Measurements from ENCODE around the gene KRTAP16-1. TPM values are rescaled to one million over a fixed set of nuclear protein-coding genes. Genes with fewer than 3 reads are reported as not detected.
"Not testable (repeated sequence)": the region's sequence is repeated elsewhere in the genome, so short reads cannot be mapped to it uniquely, and the experiment has no call there.

The KRTAP16-1 gene
- total and polyA plus RNA-seq, 2 of the 8 experiments (the other 6 are each of a cell fraction or from before 2014, with no cell fraction given) = not detected

DNA sequence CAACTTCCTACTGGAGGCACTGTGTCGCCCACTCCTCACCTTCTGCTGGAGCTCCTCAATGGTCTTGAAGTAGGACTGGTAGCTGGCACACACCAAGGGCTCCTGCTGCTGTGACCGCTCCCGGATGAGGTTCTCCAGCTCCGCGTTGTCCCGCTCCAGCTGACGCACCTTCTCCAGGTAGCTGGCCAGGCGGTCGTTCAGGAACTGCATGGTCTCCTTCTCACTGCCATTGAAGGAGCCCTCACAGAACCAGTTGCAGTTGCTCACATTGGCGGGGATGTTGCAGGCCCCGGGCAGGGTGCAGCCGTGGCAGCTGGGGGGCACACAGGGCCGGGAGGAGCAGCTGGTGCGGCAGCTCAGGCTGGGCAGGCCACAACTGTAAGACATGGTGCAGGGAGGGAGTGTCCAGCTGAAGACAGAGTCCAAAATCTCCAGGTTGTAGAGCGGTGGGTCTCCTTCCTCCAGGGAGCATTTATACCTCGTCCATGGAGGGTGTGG lies 41.3 kb upstream of the KRTAP16-1 start, which contains the start of gene KRT33A:
KRT33A (minus strand) TSS at position 448 of the 498 bp plus-strand sequence; CDS start at position 387, 61 bp downstream.
- FAIRE-seq; H3K36me3 ChIP-seq (ENCODE audit: control insufficient read depth in 2 of 4, insufficient read depth in 4 of 4, low read length in 3 of 4); H2AK5ac ChIP-seq (ENCODE audit: low read depth, low read length); H3K27ac ChIP-seq (ENCODE audit: low read depth, low read length); H3K4me2 ChIP-seq (ENCODE audit: insufficient read depth in 1 of 2, low read depth in 2 of 2, low read length in 2 of 2); H3K4me3 ChIP-seq (ENCODE audit: extremely low read depth in 1 of 4, insufficient read depth in 2 of 4, low read depth in 3 of 4, low read length in 4 of 4); H2BK120ac ChIP-seq (replicated peaks; ENCODE audit: low read depth, low read length); H3K27me3 ChIP-seq (replicated peaks in 1 of 4; ENCODE audit: control insufficient read depth in 3 of 4, extremely low read depth in 1 of 4, insufficient read depth in 3 of 4, low read length in 3 of 4); POLR2A ChIA-PET (ENCODE audit: partially characterized antibody); H3K9me3 ChIP-seq (ENCODE audit: insufficient read depth in 2 of 2, low read depth in 1 of 2, low read length in 1 of 2); DNase-seq (ENCODE audit: low read depth in 1 of 2, low spot score in 2 of 2); H3K18ac ChIP-seq (ENCODE audit: extremely low read depth, low read length); H2BK5ac ChIP-seq (ENCODE audit: low read depth, low read length); H3K23me2 ChIP-seq (ENCODE audit: low read depth, low read length); H3K4me1 ChIP-seq (replicated peaks in 1 of 4; ENCODE audit: control insufficient read depth in 3 of 4, insufficient read depth in 4 of 4, low read length in 3 of 4); H3K56ac ChIP-seq (replicated peaks; ENCODE audit: insufficient read length, low read depth, low read length); H4K20me1 ChIP-seq (replicated peaks in 1 of 2; ENCODE audit: control insufficient read depth in 1 of 2, insufficient read depth in 2 of 2, low read length in 2 of 2); H2BK15ac ChIP-seq (ENCODE audit: low read length); H3K9ac ChIP-seq (replicated peaks in 1 of 4; ENCODE audit: extremely low read depth in 1 of 4, low read depth in 3 of 4, low read length in 3 of 4); H3K79me1 ChIP-seq (ENCODE audit: low read depth, low read length); H3K79me2 ChIP-seq (ENCODE audit: control insufficient read depth in 1 of 2, insufficient read depth in 2 of 2, low read length in 2 of 2); H4K8ac ChIP-seq (ENCODE audit: extremely low read depth, insufficient read depth, low read length); H3K23ac ChIP-seq (ENCODE audit: insufficient read length); H3K14ac ChIP-seq (ENCODE audit: insufficient read length); H4K91ac ChIP-seq (replicated peaks; ENCODE audit: insufficient read length, low read length); H2AFZ ChIP-seq (ENCODE audit: low read length); H4K5ac ChIP-seq (ENCODE audit: insufficient read length, low read depth, low read length); H3K4ac ChIP-seq (replicated peaks; ENCODE audit: insufficient read length, low read depth, low read length); H2BK20ac ChIP-seq (ENCODE audit: low read length); H2BK12ac ChIP-seq (ENCODE audit: low read depth, low read length): not testable (repeated sequence)
- CTCF ChIA-PET (ENCODE audit: partially characterized antibody) = interaction anchor here (0.6 to 4.5 kb wide), 4 partner anchors 21 to 298 kb away, joined by 3 to 27 read pairs (median 4); no protein-coding TSS in a partner anchor
- 88% methylated on average over 15 of the region's 16 CpGs; no CpG with 5 or more reads in 1 of the 2 experiments for WGBS, 2 experiments (ENCODE audit: extremely low coverage in 1 of 2, insufficient coverage in 1 of 2, insufficient read length in 1 of 2, insufficient replicate concordance in 2 of 2, low coverage in 1 of 2, low lambda C conversion rate in 2 of 2, missing lambda C conversion rate in 1 of 2)
